OCI-LY1 (cell line): ENCODE measurements around the gene DKK1.

Experiments used
- CTCF ChIP-seq: fragments of 200-600 bp; sonication (generic), shearing (Covaris generic); IDR thresholded peaks from 2 replicates; pipeline ENCODE4 v1.5.1; 2017; ENCODE audit warnings: mild to moderate bottlenecking, antibody characterized with exemption, low read length, moderate library complexity, mixed read lengths
- EZH2 ChIP-seq: fragments of 200-600 bp; sonication (generic), shearing (Covaris generic); IDR thresholded peaks from 2 replicates; pipeline ENCODE4 v1.8.0; 2017; ENCODE audit warnings: borderline replicate concordance, mixed run types, mild to moderate bottlenecking, antibody characterized with exemption, low read length, moderate library complexity, mixed read lengths

- TF ChIP-seq CTCF (no peak), EZH2 (no peak)
These were observed 48.8 kb upstream of the DKK1 start for GRCh38 chr10:52265131-52265926.
